Cerebellar nuclear complex (tissue), 1 donor: ENCODE data around the gene RHOBTB3.

Source experiments
- DNase-seq, 2 experiments: peaks; one replicate each; lab custom pipeline; 2025; lab: John Stamatoyannopoulos, UW

The RHOBTB3 gene

GRCh38 chr5:95731571-95732554 lies 727 bp downstream of the RHOBTB3 start:
- DNase-seq, result no peak

DNA sequence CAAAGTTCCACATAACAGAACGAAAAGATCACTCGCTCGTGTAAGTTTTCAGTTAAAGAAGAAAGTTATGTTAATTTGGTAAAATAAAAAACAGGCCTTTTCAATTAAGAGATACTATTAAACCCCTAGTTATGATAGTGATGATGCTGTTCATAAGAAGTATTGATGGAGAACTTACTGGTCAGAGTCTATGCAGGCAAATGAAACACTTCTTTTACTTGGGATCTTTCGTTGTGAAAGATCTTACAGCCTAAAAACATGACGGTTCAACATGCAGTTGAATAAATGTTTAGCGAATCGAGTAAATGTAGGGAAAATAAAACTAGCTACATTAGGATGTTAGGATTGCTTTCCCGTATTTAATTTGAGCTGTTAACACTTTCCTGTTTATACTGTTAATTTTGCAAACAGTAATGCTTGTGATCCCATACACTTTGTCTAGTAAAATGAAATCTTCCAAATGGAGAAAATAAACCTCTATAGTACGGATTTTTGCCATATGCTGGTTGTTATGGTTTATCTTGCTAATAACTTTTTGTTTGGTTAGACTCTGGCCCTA lies 2.0 kb downstream of the RHOBTB3 start:
- no peak for DNase-seq

DNA sequence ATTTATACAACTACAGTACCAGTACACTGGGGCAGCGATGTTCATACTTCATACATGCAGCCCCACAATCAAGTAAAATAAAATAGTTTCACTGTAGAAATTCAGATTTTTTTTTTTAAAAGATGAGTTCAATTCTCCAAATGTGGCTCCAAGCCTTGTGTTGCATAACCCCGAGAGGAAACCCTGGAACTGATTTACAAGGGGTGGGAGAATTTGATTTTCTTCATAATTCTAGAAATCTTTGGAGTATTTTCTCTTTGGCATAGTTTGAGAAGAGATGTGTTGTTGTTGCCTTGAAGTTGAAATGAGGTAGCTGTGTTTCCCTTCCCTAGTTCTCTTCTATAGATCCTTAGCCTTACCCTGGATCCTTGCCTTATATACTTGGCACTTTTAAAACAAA lies 3.1 kb downstream of the RHOBTB3 start:
- DNase-seq, result no peak

- DNase-seq, result no peak
These were observed 3.8 kb downstream of the RHOBTB3 start for GRCh38 chr5:95734906-95735305.

DNA sequence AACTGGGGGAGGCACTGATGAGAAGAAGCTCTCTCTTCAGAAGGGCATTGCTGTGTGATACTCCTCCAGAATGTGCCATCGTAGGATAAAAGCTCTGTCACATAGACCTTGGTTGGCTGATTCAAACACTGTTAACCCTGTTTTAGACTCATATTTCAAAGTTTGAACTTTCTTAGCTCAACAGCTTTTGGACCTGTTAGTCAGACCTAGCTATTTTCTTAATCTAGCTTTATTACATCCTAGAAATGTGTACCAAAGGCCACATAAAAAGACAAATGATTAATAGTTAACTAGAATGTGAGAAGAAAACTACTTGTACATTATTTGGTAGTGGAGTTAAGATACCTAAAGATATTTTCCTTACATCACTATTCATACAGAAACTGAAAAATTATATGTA lies 4.3 kb downstream of the RHOBTB3 start:
- DNase-seq, result no peak

GRCh38 chr5:95738072-95738471 lies 6.9 kb downstream of the RHOBTB3 start:
- DNase-seq, result no peak

DNA sequence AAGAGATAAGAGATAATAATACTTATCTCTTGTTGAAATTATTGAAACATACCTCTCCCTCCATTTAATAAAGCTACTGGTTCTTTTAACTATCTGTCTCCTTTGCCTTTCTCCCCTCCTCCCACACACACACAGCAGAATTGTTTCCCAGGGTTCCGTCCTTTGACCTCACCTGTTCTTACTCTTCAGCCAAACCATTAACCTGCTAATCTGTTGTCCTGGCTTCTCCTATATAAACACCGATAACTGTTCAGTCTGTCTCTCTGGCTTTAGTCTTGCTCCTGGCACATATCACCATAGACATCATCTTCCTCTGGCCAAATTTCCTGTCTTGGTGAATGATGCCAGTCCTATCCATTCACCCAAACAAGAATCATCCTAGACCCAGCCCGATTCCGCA lies 7.7 kb downstream of the RHOBTB3 start:
- DNase-seq, result no peak

GRCh38 chr5:95739857-95740256 lies 8.7 kb downstream of the RHOBTB3 start:
- no peak for DNase-seq

DNA sequence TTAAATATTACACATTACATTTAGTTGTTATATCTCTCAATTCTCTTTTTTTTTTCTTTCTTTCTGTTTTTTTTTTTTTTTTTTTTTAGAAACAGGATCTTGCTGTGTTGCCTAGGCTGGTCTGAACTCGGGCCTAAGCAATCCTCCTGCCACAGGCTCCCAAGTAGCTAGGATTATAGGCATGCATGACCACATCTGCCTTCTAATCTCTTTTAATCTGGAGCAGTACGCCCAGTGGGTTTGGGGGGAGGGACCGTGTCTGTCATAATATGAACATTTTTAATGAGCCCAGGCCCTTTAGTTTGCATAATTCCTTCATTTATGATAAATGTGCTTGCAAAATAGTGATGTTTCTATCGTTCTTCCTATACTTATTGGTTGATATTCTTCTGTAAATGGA lies 10.3 kb downstream of the RHOBTB3 start:
- no peak for DNase-seq

DNA sequence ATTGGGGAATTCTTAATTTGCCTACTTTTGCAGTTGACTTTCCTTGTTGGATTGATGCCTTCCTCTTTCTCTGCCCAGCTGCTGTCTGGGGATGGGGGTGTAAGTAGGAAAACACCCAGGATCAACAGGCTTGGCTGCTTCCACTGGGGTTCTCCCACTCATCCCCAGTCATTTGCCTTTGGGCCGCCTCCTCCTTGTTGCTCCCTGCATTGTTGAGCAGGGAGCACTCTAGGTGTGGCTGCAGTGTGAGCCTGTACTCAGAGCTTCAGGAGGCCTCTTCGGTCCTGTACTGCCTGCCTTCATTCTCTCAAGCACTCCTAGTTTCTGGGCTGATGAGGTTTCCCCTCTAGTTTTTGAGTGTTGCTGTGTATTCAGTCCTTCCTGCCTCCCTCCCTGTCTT lies 12.1 kb downstream of the RHOBTB3 start:
- no peak for DNase-seq

GRCh38 chr5:95743877-95744276 lies 12.7 kb downstream of the RHOBTB3 start:
- DNase-seq, result no peak

- no peak for DNase-seq
These were observed 15.1 kb downstream of the RHOBTB3 start for GRCh38 chr5:95746194-95746593.

DNA sequence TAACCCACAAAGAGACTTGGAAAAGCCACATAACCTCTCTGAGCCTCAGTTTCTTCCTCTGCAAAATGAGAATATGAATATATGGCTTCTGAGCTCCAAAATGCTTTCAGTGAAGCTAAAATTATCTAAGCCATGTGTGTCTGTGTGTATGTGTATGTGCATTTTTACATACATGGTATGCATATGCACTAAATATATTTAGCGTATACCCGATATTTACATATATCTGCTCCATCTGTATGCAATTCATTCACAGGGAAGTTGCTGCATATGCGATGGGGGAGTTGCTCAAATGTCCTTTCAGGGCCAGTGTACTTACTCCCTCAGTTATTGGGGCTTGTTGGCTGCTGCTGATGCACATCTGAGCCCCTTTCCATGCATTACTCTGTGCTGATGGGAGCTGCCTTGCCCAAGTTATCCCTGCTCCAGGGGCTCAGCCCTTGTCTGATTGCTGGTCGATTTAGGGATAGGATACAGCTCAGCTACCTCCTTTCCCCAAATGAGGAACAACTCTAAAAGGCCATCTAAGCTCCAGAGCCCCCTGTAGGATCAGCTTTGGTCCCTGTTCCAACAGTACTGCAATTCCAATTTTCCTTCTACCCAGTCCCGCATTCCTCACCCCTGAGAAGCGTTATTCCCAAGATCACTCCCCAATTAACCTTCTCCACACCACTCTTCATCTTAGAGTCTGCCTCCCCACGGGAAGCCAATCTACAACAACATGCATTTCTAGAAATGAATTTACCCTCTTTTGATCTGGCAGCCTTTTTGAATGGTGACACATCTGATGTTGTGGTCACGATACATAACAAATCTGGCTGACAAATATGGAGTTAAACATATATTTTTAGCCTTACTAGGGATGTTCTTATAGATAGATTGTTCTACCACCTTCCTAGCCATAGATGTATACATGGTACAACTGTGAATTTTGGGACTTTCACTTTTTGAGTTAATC lies 15.9 kb downstream of the RHOBTB3 start:
- no peak for DNase-seq

GRCh38 chr5:95748133-95748532 lies 17.0 kb downstream of the RHOBTB3 start:
- DNase-seq, result no peak

- DNase-seq, result no peak
These were observed 23.4 kb downstream of the RHOBTB3 start for GRCh38 chr5:95754545-95754944.

DNA sequence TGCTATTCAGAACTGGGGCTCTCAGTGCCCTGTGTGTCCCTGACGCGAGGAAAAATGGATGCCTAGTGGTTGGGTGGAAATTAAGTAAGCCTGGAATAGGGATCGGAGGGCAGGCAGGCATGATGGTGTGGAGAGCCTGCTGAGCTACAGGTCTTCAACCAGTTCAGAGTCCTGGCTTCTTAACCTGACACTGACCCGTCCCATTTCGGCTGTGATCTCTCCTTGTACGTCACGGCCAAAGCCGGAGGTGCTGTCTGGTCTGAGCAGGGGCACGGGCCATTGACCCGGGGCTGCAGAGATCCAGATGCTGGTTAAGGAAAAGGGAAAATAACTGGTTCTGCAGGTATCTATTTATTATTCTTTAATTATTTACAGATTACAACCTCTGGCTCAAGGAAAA lies 27.9 kb downstream of the RHOBTB3 start:
- DNase-seq, result no peak

GRCh38 chr5:95759634-95760033 lies 28.5 kb downstream of the RHOBTB3 start:
- DNase-seq, result no peak

GRCh38 chr5:95760273-95761191 lies 29.4 kb downstream of the RHOBTB3 start:
- DNase-seq, result no peak

DNA sequence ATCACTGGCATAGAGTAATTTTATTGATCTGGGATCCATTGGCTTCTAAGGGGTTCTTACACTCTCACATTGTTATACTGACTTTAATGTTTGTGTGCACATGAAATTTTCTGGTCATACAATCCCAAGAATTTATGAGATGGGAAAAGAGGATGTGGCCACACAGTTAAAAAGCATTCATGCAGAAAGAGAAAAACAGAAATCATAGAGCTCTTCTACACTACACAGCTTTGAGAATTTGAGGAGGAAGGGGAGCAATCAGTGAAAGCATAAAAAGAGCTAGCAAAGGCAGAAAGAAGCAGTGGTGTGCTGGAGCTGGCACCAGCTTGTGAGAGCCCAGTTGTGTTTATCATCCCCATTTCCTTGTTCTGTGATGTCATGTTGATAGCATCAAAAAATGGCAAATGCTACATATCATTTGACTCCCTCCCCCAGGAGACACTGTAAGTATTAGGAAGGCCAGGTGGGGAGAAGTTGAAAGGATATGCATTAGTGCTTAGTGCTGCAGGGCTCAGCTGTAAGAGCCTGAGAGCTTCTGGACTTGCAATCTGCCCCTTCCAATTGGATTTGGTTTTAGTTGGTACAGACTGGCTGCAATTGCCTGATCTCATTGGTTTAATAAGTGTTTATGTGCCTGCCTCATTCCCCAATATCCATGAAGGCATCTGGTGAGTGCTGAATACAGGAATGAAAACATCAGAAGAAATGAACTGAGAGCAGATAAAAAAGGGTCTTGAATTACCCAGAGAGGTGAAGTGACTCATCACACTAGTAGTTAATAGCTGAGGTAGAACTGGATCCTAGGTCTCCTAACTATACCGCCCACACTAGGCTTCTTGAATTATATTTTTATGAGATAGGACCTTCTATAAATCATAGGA lies 30.9 kb downstream of the RHOBTB3 start:
- no peak for DNase-seq

GRCh38 chr5:95762652-95763041 lies 31.5 kb downstream of the RHOBTB3 start:
- DNase-seq, result no peak
